Activated naive CD4-positive, alpha-beta T cell treated with anti-CD3 and anti-CD28 coated beads, Interleukin-2, amount 50 U/mL, for 72 hours (primary cell): Measurements from ENCODE around the gene PDE11A. TPM values are rescaled to one million over a fixed set of nuclear protein-coding genes. Genes with fewer than 3 reads are reported as not detected.
A peak's percentile ranks its signal among the peaks of the same experiment; 100 is the strongest.
"Not testable (repeated sequence)": the region's sequence is repeated elsewhere in the genome, so short reads cannot be mapped to it uniquely, and the experiment has no call there.

ENCODE experiments used
- ATAC-seq, 2 donors: fragments of 150-1000 bp; cut with Tn5 transposase; 2 replicates each; pipeline ENCODE4 v1.10.0; 2021; ENCODE audit warnings: mild to moderate bottlenecking in 2 of 2, moderate library complexity in 2 of 2
- DNase-seq, 2 donors: peaks; one replicate each; pipeline ENCODE4 v3.0.0; 2021 to 2022; ENCODE audit warnings: low spot score in 2 of 2
- H3K27ac Mint-ChIP-seq, 2 donors: one replicate each; pipeline ENCODE4 v1.8.0; 2022; ENCODE audit warnings: mild to moderate bottlenecking in 2 of 2, mixed read lengths in 2 of 2
- H3K36me3 Mint-ChIP-seq, 2 donors: one replicate each; pipeline ENCODE4 v1.8.0; 2022; ENCODE audit warnings: mixed read lengths in 2 of 2
- H3K9me3 Mint-ChIP-seq, 2 donors: one replicate each; pipeline ENCODE4 v1.8.0; 2022; ENCODE audit warnings: mixed read lengths in 2 of 2
- total RNA-seq, 2 donors: library from RNA; stranded (reverse); gene quantifications; one replicate each; pipeline ENCODE4 v1.2.3, GENCODE V29; 2022

Gene PDE11A
- total RNA-seq, 2 donors from 2014 or later = not detected

- Mint-ChIP-seq H3K9me3 (no peaks in the 10 kb centered on the region), H3K27ac (no peak overlapping the region)
Observed at GRCh38 chr2:177989029-177989885, 83.3 kb downstream of the PDE11A start.

DNA sequence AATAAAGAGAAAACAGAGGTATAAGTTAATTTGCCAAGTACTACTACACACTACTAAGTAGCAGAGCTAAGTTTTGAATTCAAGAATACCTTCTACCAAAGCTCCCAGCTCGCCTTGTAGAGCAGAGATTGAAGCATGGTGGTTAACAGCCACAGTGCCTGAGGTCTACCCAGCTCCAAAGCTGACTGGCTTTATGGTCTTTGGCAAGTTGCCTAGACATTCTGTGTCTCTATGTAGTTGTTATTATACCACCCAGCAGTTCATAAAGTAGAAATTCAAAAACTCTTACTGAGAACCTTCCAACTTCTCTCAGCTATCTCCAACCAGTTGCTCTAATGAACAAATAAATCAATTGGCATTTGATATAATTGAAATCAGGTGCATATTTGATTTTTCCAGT is 87.8 kb downstream of the PDE11A start:
- H3K36me3 Mint-ChIP-seq = no peaks in the 10 kb centered on the region
- no peak overlapping the region for H3K27ac Mint-ChIP-seq
- ATAC-seq = no peak
- no peaks in the 10 kb centered on the region for H3K9me3 Mint-ChIP-seq
- DNase-seq = no peak

More at GRCh38 chr2:177989029-177989885, 83.3 kb downstream of the PDE11A start:
- no peak for DNase-seq
- ATAC-seq = peak in 1 of 2 donors; percentile 34
- H3K36me3 Mint-ChIP-seq = no peaks in the 10 kb centered on the region

- Mint-ChIP-seq H3K27ac (no peak overlapping the region), H3K9me3 (no peaks in the 10 kb centered on the region), H3K36me3 (no peaks in the 10 kb centered on the region)
- DNase-seq (peak in 1 of 2 donors; percentile 6), ATAC-seq (peak in 1 of 2 donors; percentile 53)
Observed at GRCh38 chr2:177983183-177983788, 89.3 kb downstream of the PDE11A start.

DNA sequence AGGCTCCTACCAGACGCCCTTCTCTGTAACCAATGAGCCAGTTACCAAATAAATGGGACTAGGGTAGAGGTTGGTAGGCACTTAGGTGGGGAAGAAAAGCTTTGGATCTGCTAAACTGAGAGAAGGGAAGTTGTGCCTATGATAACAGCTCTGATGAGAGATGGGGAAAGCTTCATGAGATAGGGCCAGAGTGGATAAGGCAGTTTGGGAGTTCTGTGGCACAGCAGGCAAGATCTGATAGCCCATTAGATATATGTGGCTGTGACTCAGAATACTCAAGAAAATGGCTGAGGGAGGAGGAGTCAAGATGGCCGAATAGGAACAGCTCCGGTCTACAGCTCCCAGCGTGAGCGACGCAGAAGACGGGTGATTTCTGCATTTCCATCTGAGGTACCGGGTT is 99.8 kb downstream of the PDE11A start:
- H3K9me3 Mint-ChIP-seq = no peaks in the 10 kb centered on the region
- DNase-seq (no peak), ATAC-seq (no peak)
- H3K27ac Mint-ChIP-seq = no peak overlapping the region
- no peaks in the 10 kb centered on the region for H3K36me3 Mint-ChIP-seq

GRCh38 chr2:177972123-177972522 is 100.5 kb downstream of the PDE11A start:
- DNase-seq = no peak
- H3K27ac Mint-ChIP-seq = no peak overlapping the region
- no peak for ATAC-seq
- no peaks in the 10 kb centered on the region for H3K36me3 Mint-ChIP-seq
- no peaks in the 10 kb centered on the region for H3K9me3 Mint-ChIP-seq

DNA sequence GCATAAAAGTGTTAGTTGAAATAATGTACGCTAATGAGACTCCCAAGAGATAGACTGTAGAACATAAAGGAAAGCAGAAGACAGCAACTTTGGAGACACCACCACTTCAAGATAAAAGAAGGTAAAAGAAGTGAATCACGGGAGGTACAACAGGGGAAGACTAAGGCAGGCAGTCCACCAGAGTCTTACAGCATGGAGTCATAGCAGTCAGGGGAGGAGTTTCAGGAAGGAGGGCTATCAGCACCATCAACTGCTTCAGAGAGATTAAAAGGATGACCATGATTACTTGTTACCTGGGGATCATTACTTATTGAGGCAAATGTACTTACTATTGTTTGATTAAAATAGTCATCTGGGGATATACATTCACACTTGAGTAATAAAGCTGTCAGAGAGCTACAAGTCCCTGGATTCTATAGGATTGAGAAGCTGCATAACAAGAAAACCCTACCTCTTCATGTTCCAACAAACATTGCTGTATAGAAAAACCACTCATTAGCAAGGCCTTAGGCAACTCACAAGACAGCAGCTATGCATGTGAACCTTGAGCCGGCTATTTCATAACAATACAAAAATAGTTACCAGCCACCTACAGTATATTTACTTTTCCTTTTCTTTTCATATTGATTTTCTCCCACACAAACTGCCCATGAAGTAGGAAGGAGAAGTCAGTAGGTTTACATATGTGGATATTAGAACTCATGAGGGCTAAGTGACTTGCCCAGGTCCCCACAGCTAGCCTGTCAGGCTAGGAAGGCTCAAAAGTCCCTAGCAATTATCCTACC is 101.7 kb downstream of the PDE11A start:
- Mint-ChIP-seq H3K27ac (no peak overlapping the region), H3K36me3 (no peaks in the 10 kb centered on the region), H3K9me3 (no peaks in the 10 kb centered on the region)
- DNase-seq (no peak), ATAC-seq (no peak)

DNA sequence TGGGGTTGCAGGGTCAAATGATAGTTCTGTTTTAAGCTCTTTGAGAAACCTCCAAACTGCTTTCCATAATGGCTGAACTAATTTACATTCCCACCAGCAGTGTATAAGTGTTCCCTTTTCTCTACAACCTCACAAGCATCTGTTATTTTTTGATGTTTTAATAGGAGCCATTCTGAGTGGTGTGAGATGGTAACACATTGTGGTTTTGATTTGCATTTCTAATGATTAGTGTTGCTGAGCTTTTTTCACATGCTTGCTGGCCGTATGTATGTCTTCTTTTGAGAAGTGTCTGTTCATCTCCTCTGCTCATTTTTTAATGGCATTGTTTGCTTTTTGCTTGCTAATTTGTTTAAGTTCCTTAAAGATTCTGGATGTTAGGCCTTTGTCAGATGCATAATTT is 107.7 kb downstream of the PDE11A start:
- DNase-seq = no peak

DNA sequence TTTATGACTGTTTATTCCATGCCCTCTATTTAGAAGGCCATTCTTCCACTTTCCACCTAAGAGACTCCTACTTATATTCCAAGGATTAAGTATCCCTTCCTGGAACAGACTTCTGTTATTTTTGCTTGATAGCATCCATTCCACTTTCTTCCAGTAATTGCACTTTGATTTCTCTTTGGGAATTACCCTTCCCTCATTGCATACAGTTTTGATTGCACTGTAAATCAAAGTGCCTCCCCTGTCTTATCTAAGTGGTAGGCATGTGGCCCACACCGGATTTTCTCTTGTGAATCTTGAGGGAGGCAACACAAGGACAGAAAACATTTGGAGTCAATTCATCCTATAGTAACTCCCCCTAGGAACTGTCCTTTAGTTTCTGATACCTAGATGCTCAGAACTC is 120.4 kb downstream of the PDE11A start:
- Mint-ChIP-seq H3K9me3 (no peaks in the 10 kb centered on the region), H3K27ac (no peak overlapping the region), H3K36me3 (no peaks in the 10 kb centered on the region)
- no peak for DNase-seq
- no peak for ATAC-seq

More for the DNA sequence above, 107.7 kb downstream of the PDE11A start:
- H3K9me3 Mint-ChIP-seq = no peaks in the 10 kb centered on the region
- no peak overlapping the region for H3K27ac Mint-ChIP-seq
- no peak for ATAC-seq
- H3K36me3 Mint-ChIP-seq = no peaks in the 10 kb centered on the region

- H3K36me3 Mint-ChIP-seq, DNase-seq, ATAC-seq, H3K9me3 Mint-ChIP-seq, H3K27ac Mint-ChIP-seq: not testable (repeated sequence)
Observed at GRCh38 chr2:177947598-177947997, 125.0 kb downstream of the PDE11A start.

DNA sequence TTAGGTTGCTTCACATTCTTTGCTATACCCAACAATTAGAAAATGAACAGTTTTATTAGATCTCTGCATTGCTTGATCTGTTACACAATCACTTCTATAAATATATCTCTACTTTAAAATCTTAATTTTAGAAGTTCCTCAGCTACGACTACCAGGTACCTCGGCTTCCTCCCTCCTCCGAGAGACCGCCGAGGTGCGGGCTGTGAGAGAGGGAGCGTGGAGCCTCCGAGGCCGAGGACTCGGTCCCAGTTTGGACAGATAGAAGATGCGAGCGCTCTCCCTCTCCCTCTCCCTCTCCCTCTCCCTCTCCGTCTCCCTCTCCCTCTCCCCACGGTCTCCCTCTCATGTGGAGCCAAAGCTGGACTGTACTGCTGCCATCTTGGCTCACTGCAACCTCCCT is 128.0 kb downstream of the PDE11A start:
- not testable (repeated sequence) for H3K27ac Mint-ChIP-seq, H3K9me3 Mint-ChIP-seq, ATAC-seq

GRCh38 chr2:177942731-177943130 is 129.8 kb downstream of the PDE11A start:
- Mint-ChIP-seq H3K9me3 (no peaks in the 10 kb centered on the region), H3K36me3 (no peaks in the 10 kb centered on the region), H3K27ac (no peak overlapping the region)
- no peak for ATAC-seq
- no peak for DNase-seq

More for the DNA sequence above, 128.0 kb downstream of the PDE11A start:
- not testable (repeated sequence) for DNase-seq, H3K36me3 Mint-ChIP-seq

GRCh38 chr2:177939211-177939610 is 133.4 kb downstream of the PDE11A start:
- Mint-ChIP-seq H3K27ac (no peak overlapping the region), H3K9me3 (no peaks in the 10 kb centered on the region), H3K36me3 (no peaks in the 10 kb centered on the region)
- DNase-seq (no peak), ATAC-seq (no peak)

GRCh38 chr2:177930916-177931315 is 141.7 kb downstream of the PDE11A start:
- Mint-ChIP-seq H3K9me3 (no peaks in the 10 kb centered on the region), H3K27ac (no peak overlapping the region), H3K36me3 (no peaks in the 10 kb centered on the region)
- ATAC-seq (no peak), DNase-seq (no peak)

- Mint-ChIP-seq H3K9me3 (no peaks in the 10 kb centered on the region), H3K36me3 (no peaks in the 10 kb centered on the region), H3K27ac (no peak overlapping the region)
- ATAC-seq (no peak), DNase-seq (no peak)
Observed at GRCh38 chr2:177929662-177930522, 142.7 kb downstream of the PDE11A start.

- no peaks in the 10 kb centered on the region for H3K36me3 Mint-ChIP-seq
- DNase-seq = no peak
- no peak overlapping the region for H3K27ac Mint-ChIP-seq
- ATAC-seq = no peak
- H3K9me3 Mint-ChIP-seq = no peaks in the 10 kb centered on the region
Observed at GRCh38 chr2:177923323-177923722, 149.3 kb downstream of the PDE11A start.

DNA sequence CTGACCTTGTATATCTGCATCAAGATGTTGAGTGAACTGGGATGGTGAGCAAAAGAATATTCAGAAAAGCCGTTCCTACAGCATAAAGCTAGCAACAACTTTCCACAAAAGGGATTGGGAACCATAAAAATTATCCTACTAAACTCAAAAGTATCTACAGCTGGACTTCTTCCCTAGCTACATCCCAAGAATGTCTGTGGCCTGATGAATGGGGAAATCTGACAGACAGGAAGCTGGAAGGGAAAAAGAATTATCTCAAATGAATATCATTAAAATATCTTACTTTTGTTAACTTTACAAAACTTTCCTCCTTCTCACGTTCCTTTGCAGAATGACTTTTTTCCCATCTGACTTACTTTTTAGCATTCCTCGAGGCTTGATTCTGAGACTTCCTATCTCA is 150.9 kb downstream of the PDE11A start:
- DNase-seq (no peak), ATAC-seq (no peak)
- H3K9me3 Mint-ChIP-seq = no peaks in the 10 kb centered on the region
- no peak overlapping the region for H3K27ac Mint-ChIP-seq
- no peaks in the 10 kb centered on the region for H3K36me3 Mint-ChIP-seq
